Trophoblast cell (in vitro differentiated cells and primary cell): ENCODE data around the gene MUC5B.

Source experiments
- DNase-seq, 2 donors: peaks; one replicate each; pipeline ENCODE4 v3.0.0-alpha.2; 2016
- H2AFZ ChIP-seq: 2 replicates; pipeline ENCODE4 v1.6.1; 2013; ENCODE audit warnings: low read length, moderate library complexity, mild to moderate bottlenecking; ENCODE audit not compliant: insufficient read depth, poor library complexity
- H2AK5ac ChIP-seq: 2 replicates; pipeline ENCODE4 v1.6.1; 2013; ENCODE audit warnings: mild to moderate bottlenecking, low read length
- H2BK120ac ChIP-seq: 2 replicates; pipeline ENCODE4 v1.6.1; 2013; ENCODE audit warnings: low read length, mild to moderate bottlenecking, moderate library complexity; ENCODE audit not compliant: insufficient read depth, poor library complexity
- H2BK12ac ChIP-seq: 2 replicates; pipeline ENCODE4 v1.6.1; 2013; ENCODE audit warnings: mild to moderate bottlenecking, low read length, moderate library complexity
- H2BK5ac ChIP-seq: 2 replicates; pipeline ENCODE4 v1.6.1; 2013; ENCODE audit warnings: low read length, low read depth, moderate library complexity, mild to moderate bottlenecking; ENCODE audit not compliant: poor library complexity
- H3K14ac ChIP-seq: 2 replicates; pipeline ENCODE4 v1.6.1; 2013; ENCODE audit warnings: mild to moderate bottlenecking, low read length
- H3K18ac ChIP-seq: 2 replicates; pipeline ENCODE4 v1.6.1; 2013; ENCODE audit warnings: mild to moderate bottlenecking, low read length
- H3K23ac ChIP-seq: 2 replicates; pipeline ENCODE4 v1.6.1; 2013; ENCODE audit warnings: low read length
- H3K27ac ChIP-seq: 2 replicates; pipeline ENCODE4 v1.5.1; 2013; ENCODE audit warnings: low read depth, mild to moderate bottlenecking, inconsistent platforms, low read length, moderate library complexity
- H3K27me3 ChIP-seq: 2 replicates; pipeline ENCODE4 v1.6.1; 2013; ENCODE audit warnings: inconsistent platforms, mild to moderate bottlenecking, low read length, moderate library complexity; ENCODE audit not compliant: insufficient read depth
- H3K36me3 ChIP-seq, 2 experiments: 1 replicate in 1 of 2; 2 replicates in 1 of 2; pipeline ENCODE4 v1.6.1; 2013; ENCODE audit warnings: low read length in 2 of 2, mild to moderate bottlenecking in 2 of 2, moderate library complexity in 1 of 2; ENCODE audit not compliant: insufficient read depth in 2 of 2, control insufficient read depth in 1 of 2
- H3K4ac ChIP-seq: 2 replicates; pipeline ENCODE4 v1.6.1; 2013; ENCODE audit warnings: low read depth, mild to moderate bottlenecking, low read length, moderate library complexity
- H3K4me1 ChIP-seq, 2 experiments: 1 replicate in 1 of 2; 2 replicates in 1 of 2; pipeline ENCODE4 v1.6.1; 2013; ENCODE audit warnings: low read length in 2 of 2, mild to moderate bottlenecking in 2 of 2, moderate library complexity in 1 of 2; ENCODE audit not compliant: insufficient read depth in 2 of 2, control insufficient read depth in 1 of 2
- H3K4me2 ChIP-seq: 2 replicates; pipeline ENCODE4 v1.6.1; 2013; ENCODE audit warnings: inconsistent platforms, mild to moderate bottlenecking, low read length, moderate library complexity
- H3K4me3 ChIP-seq: 2 replicates; pipeline ENCODE4 v1.5.1; 2013; ENCODE audit warnings: mild to moderate bottlenecking, low read depth, low read length, inconsistent platforms
- H3K79me1 ChIP-seq: one replicate; pipeline ENCODE4 v1.6.1; 2013; ENCODE audit warnings: low read length
- H3K79me2 ChIP-seq: 2 replicates; pipeline ENCODE4 v1.6.1; 2013; ENCODE audit warnings: low read length, mild to moderate bottlenecking; ENCODE audit not compliant: control insufficient read depth, insufficient read depth, poor library complexity
- H3K9ac ChIP-seq: 2 replicates; pipeline ENCODE4 v1.6.1; 2013; ENCODE audit warnings: mild to moderate bottlenecking, low read length
- H3K9me3 ChIP-seq: 2 replicates; pipeline ENCODE4 v1.6.1; 2013; ENCODE audit warnings: low read depth, mild to moderate bottlenecking, control low read depth, inconsistent platforms, low read length; ENCODE audit not compliant: insufficient read depth
- H4K12ac ChIP-seq: 2 replicates; pipeline ENCODE4 v1.6.1; 2013; ENCODE audit warnings: low read depth, mild to moderate bottlenecking, low read length, moderate library complexity
- H4K8ac ChIP-seq: 2 replicates; pipeline ENCODE4 v1.6.1; 2013; ENCODE audit warnings: low read depth, mild to moderate bottlenecking, low read length, moderate library complexity
- H4K91ac ChIP-seq: one replicate; pipeline ENCODE4 v1.6.1; 2013; ENCODE audit warnings: low read depth, mild to moderate bottlenecking, low read length, moderate library complexity
- WGBS: extraction: QIAGEN DNeasy Blood & Tissue Kit; methylation state at CpG from one replicate; pipeline ENCODE4 v1.1.7; 2013; ENCODE audit warnings: missing lambda C conversion rate; ENCODE audit not compliant: insufficient read length, insufficient coverage; ENCODE audit errors: extremely low coverage; 5-methylcytosine and 5-hydroxymethylcytosine counted together

Gene MUC5B

GRCh38 chr11:1231396-1232020 lies 8.6 kb downstream of the MUC5B start:
- H2BK12ac ChIP-seq, result no peak overlapping the region
- WGBS, result no CpG with 5 or more reads among the region's 22 CpGs
- no peak overlapping the region for H2AFZ ChIP-seq
- no peaks in the 10 kb centered on the region for H3K79me1 ChIP-seq
- H2AK5ac ChIP-seq, result no peak overlapping the region
- H3K9me3 ChIP-seq, result peaks cover 1% of the 10 kb centered on the region
- H3K4me2 ChIP-seq, result no peak overlapping the region
- no peak overlapping the region for H4K12ac ChIP-seq
- no peak overlapping the region for H4K8ac ChIP-seq
- no peak overlapping the region for H2BK5ac ChIP-seq
- H3K79me2 ChIP-seq, result no peaks in the 10 kb centered on the region
- no peak overlapping the region for H3K18ac ChIP-seq
- H3K9ac ChIP-seq, result no peak overlapping the region
- no peak overlapping the region for H4K91ac ChIP-seq
- H3K27ac ChIP-seq, result no peak overlapping the region
- H3K23ac ChIP-seq, result no peak overlapping the region
- no peaks in the 10 kb centered on the region for H3K27me3 ChIP-seq
- H2BK120ac ChIP-seq, result no peak overlapping the region
- DNase-seq, result no peak
- no peaks in the 10 kb centered on the region for H3K36me3 ChIP-seq
- H3K4me3 ChIP-seq, result no peak overlapping the region
- H3K4ac ChIP-seq, result no peak overlapping the region
- H3K4me1 ChIP-seq, result no peaks in the 10 kb centered on the region
- H3K14ac ChIP-seq, result no peak overlapping the region

GRCh38 chr11:1232021-1232882 lies 9.4 kb downstream of the MUC5B start:
- no CpG with 5 or more reads among the region's 46 CpGs for WGBS
- no peak overlapping the region for H2AFZ ChIP-seq
- H3K18ac ChIP-seq, result no peak overlapping the region
- H4K91ac ChIP-seq, result no peak overlapping the region
- H4K8ac ChIP-seq, result no peak overlapping the region
- H3K4me3 ChIP-seq, result no peak overlapping the region
- H3K9me3 ChIP-seq, result peaks cover 1% of the 10 kb centered on the region
- no peak overlapping the region for H2AK5ac ChIP-seq
- no peaks in the 10 kb centered on the region for H3K36me3 ChIP-seq
- no peak overlapping the region for H2BK120ac ChIP-seq
- no peak overlapping the region for H2BK12ac ChIP-seq
- H3K27ac ChIP-seq, result no peak overlapping the region
- no peak overlapping the region for H3K4ac ChIP-seq
- DNase-seq, result no peak
- H3K27me3 ChIP-seq, result no peaks in the 10 kb centered on the region
- H3K23ac ChIP-seq, result no peak overlapping the region
- H3K79me2 ChIP-seq, result no peaks in the 10 kb centered on the region
- H3K4me1 ChIP-seq, result no peaks in the 10 kb centered on the region
- no peak overlapping the region for H3K4me2 ChIP-seq
- no peak overlapping the region for H3K9ac ChIP-seq
- no peak overlapping the region for H4K12ac ChIP-seq
- H3K79me1 ChIP-seq, result no peaks in the 10 kb centered on the region
- no peak overlapping the region for H3K14ac ChIP-seq
- no peak overlapping the region for H2BK5ac ChIP-seq

DNA sequence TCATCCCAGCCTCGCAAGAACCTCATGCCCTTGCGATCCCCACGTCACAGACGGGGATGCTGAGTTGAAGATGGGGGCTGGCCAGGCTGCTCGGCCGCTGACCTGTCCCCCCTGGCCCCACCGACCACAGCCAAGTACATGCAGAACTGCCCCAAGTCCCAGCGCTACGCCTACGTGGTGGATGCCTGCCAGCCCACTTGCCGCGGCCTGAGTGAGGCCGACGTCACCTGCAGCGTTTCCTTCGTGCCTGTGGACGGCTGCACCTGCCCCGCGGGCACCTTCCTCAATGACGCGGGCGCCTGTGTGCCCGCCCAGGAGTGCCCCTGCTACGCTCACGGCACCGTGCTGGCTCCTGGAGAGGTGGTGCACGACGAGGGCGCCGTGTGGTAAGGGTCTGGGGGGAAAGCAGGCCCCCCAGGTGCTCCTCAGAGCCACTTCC lies 10.0 kb downstream of the MUC5B start:
- H3K36me3 ChIP-seq, result no peaks in the 10 kb centered on the region
- H4K8ac ChIP-seq, result no peak overlapping the region
- no peaks in the 10 kb centered on the region for H3K27me3 ChIP-seq
- DNase-seq, result no peak
- no peak overlapping the region for H2AFZ ChIP-seq
- H2BK120ac ChIP-seq, result no peak overlapping the region
- WGBS, result no CpG with 5 or more reads among the region's 30 CpGs
- no peaks in the 10 kb centered on the region for H3K9me3 ChIP-seq
- H2BK12ac ChIP-seq, result no peak overlapping the region
- H2BK5ac ChIP-seq, result no peak overlapping the region
- H3K4me1 ChIP-seq, result no peaks in the 10 kb centered on the region
- no peak overlapping the region for H3K14ac ChIP-seq
- H3K9ac ChIP-seq, result no peak overlapping the region
- no peak overlapping the region for H3K27ac ChIP-seq
- H2AK5ac ChIP-seq, result no peak overlapping the region
- no peak overlapping the region for H3K4me2 ChIP-seq
- H3K4me3 ChIP-seq, result no peak overlapping the region
- no peak overlapping the region for H3K23ac ChIP-seq
- H3K79me2 ChIP-seq, result no peaks in the 10 kb centered on the region
- no peak overlapping the region for H3K4ac ChIP-seq
- H3K18ac ChIP-seq, result no peak overlapping the region
- H3K79me1 ChIP-seq, result no peaks in the 10 kb centered on the region
- H4K91ac ChIP-seq, result no peak overlapping the region
- no peak overlapping the region for H4K12ac ChIP-seq

DNA sequence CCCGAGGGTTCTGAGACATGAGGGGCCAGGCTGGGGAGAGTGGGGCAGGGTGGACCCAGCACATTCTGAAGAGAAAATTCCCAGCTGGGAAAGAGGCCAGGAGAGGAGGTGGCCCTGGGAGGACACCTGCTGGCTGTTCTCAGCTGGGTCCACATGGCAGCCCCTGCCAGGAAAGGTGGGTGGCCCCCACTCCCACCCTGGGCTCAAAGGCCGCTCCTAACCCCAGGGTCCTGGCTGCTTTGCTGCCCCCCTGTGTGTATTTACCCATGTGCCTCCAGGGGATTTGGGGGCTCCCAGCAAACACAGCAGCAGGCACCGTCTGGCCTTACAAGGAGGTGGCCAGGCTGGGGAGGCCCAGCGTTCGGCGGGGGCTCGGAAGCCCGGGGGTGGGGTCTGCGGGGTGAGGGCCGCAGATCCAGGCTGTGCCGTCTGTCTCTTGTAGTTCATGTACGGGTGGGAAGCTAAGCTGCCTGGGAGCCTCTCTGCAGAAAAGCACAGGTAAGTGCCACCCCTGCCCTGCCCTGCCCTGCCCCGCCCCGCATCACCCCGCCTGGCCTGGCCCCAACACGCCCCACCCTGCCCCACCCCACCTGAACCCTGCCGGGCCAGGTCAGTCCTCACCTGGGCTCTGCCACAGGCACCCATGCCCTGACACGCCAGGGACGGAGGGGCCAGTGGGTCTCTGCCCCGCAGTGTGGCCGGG lies 10.6 kb downstream of the MUC5B start:
- no peak overlapping the region for H3K18ac ChIP-seq
- no peak overlapping the region for H2AFZ ChIP-seq
- no peak overlapping the region for H2BK120ac ChIP-seq
- no peak overlapping the region for H2BK5ac ChIP-seq
- no peak overlapping the region for H4K91ac ChIP-seq
- no peak overlapping the region for H3K14ac ChIP-seq
- no peak overlapping the region for H2AK5ac ChIP-seq
- H3K27me3 ChIP-seq, result no peaks in the 10 kb centered on the region
- no peaks in the 10 kb centered on the region for H3K4me1 ChIP-seq
- no peak overlapping the region for H3K23ac ChIP-seq
- H2BK12ac ChIP-seq, result no peak overlapping the region
- H3K4ac ChIP-seq, result no peak overlapping the region
- no peak overlapping the region for H3K9ac ChIP-seq
- no peak for DNase-seq
- no peak overlapping the region for H4K8ac ChIP-seq
- H3K27ac ChIP-seq, result no peak overlapping the region
- no peak overlapping the region for H3K4me3 ChIP-seq
- H3K79me2 ChIP-seq, result no peaks in the 10 kb centered on the region
- H4K12ac ChIP-seq, result no peak overlapping the region
- no peaks in the 10 kb centered on the region for H3K9me3 ChIP-seq
- no peaks in the 10 kb centered on the region for H3K79me1 ChIP-seq
- no peak overlapping the region for H3K4me2 ChIP-seq
- no peaks in the 10 kb centered on the region for H3K36me3 ChIP-seq
- no CpG with 5 or more reads among the region's 21 CpGs for WGBS
